ENCODE results near the gene SUMO2. TPM values are rescaled to one million over a fixed set of nuclear protein-coding genes. Genes with fewer than 3 reads are reported as not detected.
"Not testable (repeated sequence)": the region's sequence is repeated elsewhere in the genome, so short reads cannot be mapped to it uniquely, and the experiment has no call there.

The SUMO2 gene
- total and polyA plus RNA-seq, 5 donors, result 99.1 to 272 (median 252) TPM

DNA sequence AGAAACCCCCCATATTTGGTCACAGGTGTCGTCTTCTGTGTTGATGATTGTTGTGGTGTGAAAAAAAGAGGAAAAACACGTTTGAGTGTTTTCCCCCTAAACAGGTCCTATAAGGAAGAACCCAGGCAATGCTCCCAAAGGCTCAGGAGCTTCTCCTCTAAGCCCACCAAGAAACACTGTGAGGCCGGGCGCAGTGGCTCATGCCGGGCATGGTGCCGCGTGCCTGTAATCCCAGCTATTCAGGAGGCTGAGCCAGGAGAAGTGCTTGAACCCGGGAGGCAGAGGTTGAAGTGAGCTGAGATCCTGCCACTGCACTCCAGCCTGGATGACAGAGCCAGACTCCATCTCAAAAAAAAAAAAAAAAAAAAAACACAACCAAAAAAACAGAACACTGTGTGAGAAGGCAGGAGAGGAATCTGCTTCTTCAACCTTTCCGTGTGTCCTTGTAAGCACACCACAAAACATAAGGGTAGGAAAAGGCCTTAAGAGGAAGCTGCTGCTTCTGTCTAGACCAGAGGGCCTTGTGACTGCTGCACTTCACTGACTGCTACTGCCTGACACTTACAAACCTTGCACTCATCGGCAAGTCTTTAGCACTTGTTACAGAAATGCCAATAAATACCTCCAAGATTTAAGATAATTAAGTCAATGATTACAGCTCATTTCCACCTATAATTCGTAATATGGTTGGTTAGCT is 37.8 kb downstream of the SUMO2 start:
- intact Hi-C loops (cut with DNase I), result no loop called here
- H3K27me3 ChIP-seq (ENCODE audit: control insufficient read depth, insufficient read depth), result no peaks in the 10 kb centered on the region
- 90% methylated on average over 11 of the region's 11 CpGs for WGBS
- ATAC-seq (no peak), DNase-seq (no peak)
- H3K4me3 ChIP-seq (ENCODE audit: low read length), result no peak overlapping the region
- H3K27ac ChIP-seq (ENCODE audit: low read length), result no peak overlapping the region
- no peaks in the 10 kb centered on the region for H3K9me3 ChIP-seq (ENCODE audit: control insufficient read depth, low read length)
- H3K4me1 ChIP-seq (ENCODE audit: control insufficient read depth, insufficient read depth, low read length), result no peaks in the 10 kb centered on the region

- intact Hi-C loops (cut with DNase I), result no loop called here
- no peaks in the 10 kb centered on the region for H3K4me1 ChIP-seq (ENCODE audit: control insufficient read depth, insufficient read depth, low read length)
- H3K27ac ChIP-seq (ENCODE audit: low read length), result no peak overlapping the region
- ATAC-seq (no peak), DNase-seq (no peak)
- no peaks in the 10 kb centered on the region for H3K9me3 ChIP-seq (ENCODE audit: control insufficient read depth, low read length)
- H3K27me3 ChIP-seq (ENCODE audit: control insufficient read depth, insufficient read depth), result no peaks in the 10 kb centered on the region
- 89% methylated on average over 13 of the region's 13 CpGs for WGBS
- H3K4me3 ChIP-seq (ENCODE audit: low read length), result no peak overlapping the region
These were observed 40.4 kb downstream of the SUMO2 start for GRCh38 chr17:75142236-75142971.

DNA sequence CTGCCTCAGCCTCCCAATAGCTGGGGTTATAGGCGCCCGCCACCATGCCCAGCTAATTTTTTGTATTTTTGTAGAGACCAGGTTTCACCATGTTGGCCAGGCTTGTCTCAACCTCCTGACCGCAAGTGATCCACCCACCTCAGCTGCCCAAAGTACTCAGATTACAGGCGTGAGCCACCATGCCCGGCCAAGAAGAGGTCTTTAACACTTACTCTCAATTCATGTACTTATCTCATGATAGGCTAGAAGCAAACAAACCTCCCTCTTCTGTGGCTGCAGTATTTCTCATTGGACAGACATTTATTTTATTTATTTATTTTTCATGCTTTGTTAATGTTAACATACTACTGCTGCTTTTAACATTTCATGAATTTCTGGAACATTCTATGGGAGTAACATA is 44.2 kb downstream of the SUMO2 start:
- H3K27ac ChIP-seq (ENCODE audit: low read length), result no peak overlapping the region
- ATAC-seq, result no peak
- H3K4me3 ChIP-seq (ENCODE audit: low read length), result no peak overlapping the region
- H3K27me3 ChIP-seq (ENCODE audit: control insufficient read depth, insufficient read depth), result no peaks in the 10 kb centered on the region
- no peak for DNase-seq
- 95% methylated on average over 5 of the region's 5 CpGs for WGBS
- intact Hi-C loops (cut with DNase I), result no loop called here
- H3K4me1 ChIP-seq (ENCODE audit: control insufficient read depth, insufficient read depth, low read length), result no peaks in the 10 kb centered on the region
- H3K9me3 ChIP-seq (ENCODE audit: control insufficient read depth, low read length), result no peaks in the 10 kb centered on the region

DNA sequence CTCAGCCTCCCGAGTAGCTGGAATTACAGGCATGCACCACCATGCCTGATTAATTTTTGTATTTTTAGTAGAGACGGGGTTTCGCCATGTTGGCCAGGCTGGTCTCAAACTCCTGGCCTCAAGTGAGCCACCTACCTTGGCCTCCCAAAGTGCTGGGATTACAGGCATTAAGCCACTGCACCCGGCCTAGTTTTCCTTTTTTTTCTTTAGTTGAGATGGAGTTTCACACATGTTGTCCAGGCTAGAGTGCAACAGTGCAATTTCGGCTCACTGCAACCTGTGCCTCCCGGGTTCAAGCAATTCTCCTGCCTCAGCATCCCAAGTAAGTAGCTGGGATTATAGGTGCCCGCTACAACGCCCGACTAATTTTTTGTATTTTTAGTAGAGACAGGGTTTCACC is 45.0 kb downstream of the SUMO2 start:
- H3K27me3 ChIP-seq (ENCODE audit: control insufficient read depth, insufficient read depth); DNase-seq; H3K4me3 ChIP-seq (ENCODE audit: low read length); intact Hi-C loops (cut with DNase I); ATAC-seq; H3K4me1 ChIP-seq (ENCODE audit: control insufficient read depth, insufficient read depth, low read length); H3K9me3 ChIP-seq (ENCODE audit: control insufficient read depth, low read length); H3K27ac ChIP-seq (ENCODE audit: low read length): not testable (repeated sequence)
- WGBS, result 95% methylated on average over 9 of the region's 9 CpGs

DNA sequence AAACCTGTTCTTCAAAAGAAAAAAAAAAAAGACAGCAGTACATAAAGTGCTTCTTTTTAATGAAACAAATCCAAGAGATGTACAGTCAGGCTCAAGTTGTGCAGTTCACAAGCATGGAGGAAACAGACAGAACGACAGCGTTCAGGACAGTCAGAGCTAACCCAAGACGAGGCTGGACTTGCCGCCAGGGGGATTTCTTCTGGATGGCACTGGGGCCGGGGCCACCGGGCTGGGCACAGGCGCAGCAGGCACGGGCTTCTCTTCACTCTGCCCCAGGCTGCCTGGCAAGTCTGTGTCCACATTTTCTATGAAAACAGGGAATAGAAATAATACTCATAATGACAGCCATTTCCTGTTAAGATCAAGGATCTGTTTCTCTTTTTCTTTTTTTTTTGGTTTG is 46.8 kb downstream of the SUMO2 start:
- no peak for ATAC-seq
- no peaks in the 10 kb centered on the region for H3K27me3 ChIP-seq (ENCODE audit: control insufficient read depth, insufficient read depth)
- no peak for DNase-seq
- 87% methylated on average over 8 of the region's 8 CpGs for WGBS
- H3K27ac ChIP-seq (ENCODE audit: low read length), result no peak overlapping the region
- H3K4me3 ChIP-seq (ENCODE audit: low read length), result no peak overlapping the region
- H3K9me3 ChIP-seq (ENCODE audit: control insufficient read depth, low read length), result no peaks in the 10 kb centered on the region
- intact Hi-C loops (cut with DNase I), result no loop called here
- H3K4me1 ChIP-seq (ENCODE audit: control insufficient read depth, insufficient read depth, low read length), result no peaks in the 10 kb centered on the region

DNA sequence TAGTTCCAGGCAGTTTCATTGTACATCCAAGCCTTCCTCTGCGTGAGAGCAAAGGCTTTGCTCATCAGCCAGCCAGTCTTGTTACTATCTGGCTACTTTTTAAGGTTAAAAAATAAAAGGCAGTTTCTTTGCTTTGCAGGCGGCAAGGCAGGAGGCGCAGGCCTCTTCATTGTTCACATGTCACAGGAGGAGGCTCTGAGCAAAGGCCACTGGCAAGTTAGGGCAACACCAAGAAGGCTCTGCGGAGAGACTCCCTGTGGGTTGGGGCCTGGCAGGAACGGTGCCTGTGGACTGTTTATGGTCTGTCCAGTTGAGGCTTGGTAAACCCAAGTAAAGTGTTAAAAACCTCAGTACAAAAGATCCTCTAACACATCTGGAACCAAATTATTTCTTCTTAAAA is 47.3 kb downstream of the SUMO2 start:
- WGBS, result 85% methylated on average over 5 of the region's 5 CpGs
- no peaks in the 10 kb centered on the region for H3K27me3 ChIP-seq (ENCODE audit: control insufficient read depth, insufficient read depth)
- DNase-seq, result no peak
- intact Hi-C loops (cut with DNase I), result no loop called here
- H3K4me1 ChIP-seq (ENCODE audit: control insufficient read depth, insufficient read depth, low read length), result no peaks in the 10 kb centered on the region
- no peak overlapping the region for H3K27ac ChIP-seq (ENCODE audit: low read length)
- no peak overlapping the region for H3K4me3 ChIP-seq (ENCODE audit: low read length)
- no peaks in the 10 kb centered on the region for H3K9me3 ChIP-seq (ENCODE audit: control insufficient read depth, low read length)
- ATAC-seq, result no peak

DNA sequence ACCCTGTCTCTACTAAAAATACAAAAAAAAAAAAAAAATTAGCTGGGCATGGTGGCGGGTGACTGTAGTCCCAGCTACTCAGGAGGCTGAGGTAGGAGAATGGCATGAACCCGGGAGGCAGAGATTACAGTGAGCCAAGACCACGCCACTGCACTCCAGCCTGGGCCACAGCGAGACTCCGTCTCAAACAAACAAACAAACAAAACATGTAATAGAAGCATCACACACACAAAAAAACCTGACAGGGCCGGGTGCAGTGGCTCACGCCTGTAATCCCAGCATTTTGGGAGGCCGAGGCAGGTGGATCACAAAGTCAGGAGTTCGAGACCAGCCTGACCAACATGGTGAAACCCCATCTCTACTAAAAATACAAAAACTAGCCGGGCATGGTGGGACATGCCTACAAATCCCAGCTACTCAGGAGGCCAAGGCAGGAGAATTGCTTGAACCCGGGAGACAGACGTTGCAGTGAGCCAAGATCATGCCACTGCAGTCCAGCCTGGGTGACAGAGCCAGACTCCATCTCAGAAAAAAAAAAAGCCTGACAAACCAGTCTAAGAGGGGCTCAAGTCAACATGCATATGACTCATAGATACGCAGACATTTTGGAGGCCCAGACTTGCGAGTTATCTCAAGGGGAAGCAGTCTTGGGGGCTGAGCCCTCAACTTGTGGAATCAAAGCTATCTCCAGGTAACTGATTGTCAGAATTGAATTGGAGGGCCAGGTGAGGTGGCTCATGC is 49.0 kb downstream of the SUMO2 start:
- H3K4me1 ChIP-seq (ENCODE audit: control insufficient read depth, insufficient read depth, low read length); H3K4me3 ChIP-seq (ENCODE audit: low read length); H3K27me3 ChIP-seq (ENCODE audit: control insufficient read depth, insufficient read depth); ATAC-seq; H3K9me3 ChIP-seq (ENCODE audit: control insufficient read depth, low read length); H3K27ac ChIP-seq (ENCODE audit: low read length); intact Hi-C loops (cut with DNase I); DNase-seq: not testable (repeated sequence)
- 89% methylated on average over 14 of the region's 14 CpGs for WGBS

DNA sequence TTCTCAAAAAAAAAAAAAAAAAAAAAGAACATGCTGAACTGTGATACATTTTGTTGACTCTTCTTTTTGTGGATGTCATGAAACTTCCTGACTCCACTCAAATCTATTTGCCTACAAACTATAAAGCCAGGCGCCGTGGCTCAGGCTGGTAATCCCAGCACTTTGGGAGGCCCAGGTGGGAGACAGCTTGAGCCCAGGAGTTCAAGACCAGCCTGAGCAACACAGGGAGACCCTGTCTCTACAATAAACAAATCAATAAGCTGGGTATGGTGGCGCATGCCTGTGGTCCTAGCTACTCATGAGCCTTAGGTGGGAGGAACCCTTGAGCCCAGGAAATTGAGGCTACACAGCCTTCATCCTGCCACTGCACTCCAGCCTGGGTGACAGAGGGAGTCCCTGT is 49.8 kb downstream of the SUMO2 start:
- Histone ChIP-seq H3K27ac (ENCODE audit: low read length) (no peak overlapping the region), H3K4me1 (ENCODE audit: control insufficient read depth, insufficient read depth, low read length) (no peaks in the 10 kb centered on the region), H3K9me3 (ENCODE audit: control insufficient read depth, low read length) (no peaks in the 10 kb centered on the region), H3K27me3 (ENCODE audit: control insufficient read depth, insufficient read depth) (no peaks in the 10 kb centered on the region), H3K4me3 (ENCODE audit: low read length) (no peak overlapping the region)
- WGBS, result 98% methylated on average over 3 of the region's 3 CpGs
- ATAC-seq, result no peak
- intact Hi-C loops (cut with DNase I), result no loop called here
- no peak for DNase-seq

DNA sequence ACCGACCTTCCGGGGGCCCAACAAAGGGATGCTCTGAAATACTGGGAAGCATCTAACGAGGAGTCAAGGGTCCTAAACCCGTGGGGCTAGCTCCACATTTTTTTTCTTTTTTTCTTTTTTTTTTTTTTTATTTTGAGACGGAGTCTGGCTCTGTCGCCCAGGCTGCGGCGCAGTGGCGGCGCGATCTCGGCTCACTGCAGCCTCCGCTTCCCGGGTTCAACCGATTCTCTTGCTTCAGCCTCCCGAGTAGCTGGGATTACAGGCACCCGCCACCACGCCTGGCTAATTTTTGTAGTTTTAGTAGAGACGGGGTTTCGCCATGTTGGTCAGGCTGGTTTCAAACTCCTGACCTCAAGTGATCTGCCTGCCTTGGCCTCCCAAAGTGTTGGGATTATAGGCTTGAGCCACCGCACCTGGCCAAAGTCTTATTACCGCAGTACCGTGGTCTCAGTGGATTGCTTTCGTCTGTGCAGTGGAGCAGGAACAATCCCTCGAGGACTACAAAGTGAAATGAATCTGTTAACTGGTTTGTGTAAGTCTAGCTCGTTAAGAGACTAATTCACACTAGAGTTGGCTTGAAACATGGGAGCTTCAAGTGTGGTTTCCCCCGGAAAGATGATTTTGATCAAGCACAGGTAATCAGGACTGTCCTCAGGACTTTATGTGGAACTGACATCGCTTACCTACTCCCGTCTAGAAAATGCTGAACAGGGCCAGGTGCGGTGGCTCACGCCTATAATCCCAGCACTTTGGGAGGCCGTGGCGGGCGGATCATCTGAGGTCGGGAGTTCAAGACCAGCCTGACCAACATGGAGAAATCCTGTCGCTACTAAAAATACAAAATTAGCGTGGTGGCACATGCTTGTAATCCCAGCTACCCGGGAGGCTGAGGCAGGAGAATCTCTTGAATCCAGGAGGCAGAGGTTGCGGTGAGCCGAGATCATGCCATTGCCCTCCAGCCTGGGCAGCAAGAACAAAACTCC is 50.5 kb downstream of the SUMO2 start:
- H3K4me3 ChIP-seq (ENCODE audit: low read length), result peak overlapping the region; percentile 86
- intact Hi-C loops (cut with DNase I); DNase-seq; ATAC-seq; H3K27me3 ChIP-seq (ENCODE audit: control insufficient read depth, insufficient read depth); H3K9me3 ChIP-seq (ENCODE audit: control insufficient read depth, low read length); H3K4me1 ChIP-seq (ENCODE audit: control insufficient read depth, insufficient read depth, low read length): not testable (repeated sequence)
- H3K27ac ChIP-seq (ENCODE audit: low read length), result peak overlapping the region; percentile 65
- WGBS, result 82% methylated on average over 40 of the region's 40 CpGs

DNA sequence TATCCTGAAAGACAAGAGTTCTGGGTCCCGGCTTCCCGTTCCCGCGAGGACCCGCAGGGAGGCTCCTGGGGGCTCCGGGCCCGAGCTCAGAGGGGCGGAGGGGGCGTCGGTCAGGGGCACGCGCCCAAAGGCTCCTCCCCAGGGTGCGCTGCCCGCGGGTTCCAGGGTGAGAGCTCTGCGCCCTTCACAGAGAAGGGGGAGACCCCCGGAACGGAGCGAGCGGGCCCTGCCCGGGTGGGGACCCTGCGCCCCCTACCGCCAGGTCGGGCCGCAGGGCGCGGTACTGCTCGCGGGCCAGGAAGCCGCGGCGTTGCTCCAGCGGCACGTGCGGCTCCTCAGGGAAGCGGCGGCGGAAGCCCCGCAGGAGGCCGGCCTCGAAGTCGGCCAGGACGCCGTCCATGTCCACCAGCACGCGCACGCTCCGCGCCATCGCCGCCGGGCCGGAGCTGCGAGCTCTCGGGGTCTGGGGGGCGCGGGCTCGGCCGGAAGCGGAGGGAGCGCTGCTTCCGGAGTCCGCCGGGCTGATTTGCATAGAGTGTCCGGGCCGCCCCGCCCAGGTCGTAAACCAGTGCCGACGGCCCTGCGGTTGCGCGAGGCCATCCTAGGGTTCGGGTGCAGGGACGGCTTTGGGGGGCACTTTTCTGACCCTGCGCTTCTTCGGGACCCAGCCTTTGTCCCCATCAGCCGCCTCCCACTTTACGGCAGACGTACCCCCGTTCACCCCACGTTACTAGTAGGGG is 51.3 kb downstream of the SUMO2 start, which contains the start of gene NT5C:
TSS of gene NT5C (minus strand) at position 465 of the 740 bp plus-strand sequence. CDS start at position 430, 35 bp downstream.
- WGBS, result under 1% methylated on average over 82 of the region's 82 CpGs
- Histone ChIP-seq H3K9me3 (ENCODE audit: control insufficient read depth, low read length) (no peaks in the 10 kb centered on the region), H3K27ac (ENCODE audit: low read length) (peak within 1 kb of the TSS; percentile 65), H3K27me3 (ENCODE audit: control insufficient read depth, insufficient read depth) (no peaks in the 10 kb centered on the region), H3K4me3 (ENCODE audit: low read length) (peak within 1 kb of the TSS; percentile 86), H3K4me1 (ENCODE audit: control insufficient read depth, insufficient read depth, low read length) (no peaks in the 10 kb centered on the region)
- intact Hi-C loops (cut with DNase I), result no loop called here
- DNase-seq (peak; percentile 87 to 95 (median 93)), ATAC-seq (peak; percentile 89 to 94)

All from right cardiac atrium (tissue), 5 donors.